KBM-7 (cell line): ENCODE measurements around the gene ZNF17.

Experiments used
- DNase-seq: peaks from one replicate; pipeline ENCODE4 v3.0.0-alpha.2; 2015
- in situ Hi-C: fragments of 300-500 bp; cut with MboI; formaldehyde crosslinking; loops from 2 replicates; pipeline ENCODE4 v1.14.3; 2020; ENCODE audit warnings: low sequenced_read_pairs, low pct_unique_long_range_greater_than_20kb, mixed read lengths

The ZNF17 gene

DNA sequence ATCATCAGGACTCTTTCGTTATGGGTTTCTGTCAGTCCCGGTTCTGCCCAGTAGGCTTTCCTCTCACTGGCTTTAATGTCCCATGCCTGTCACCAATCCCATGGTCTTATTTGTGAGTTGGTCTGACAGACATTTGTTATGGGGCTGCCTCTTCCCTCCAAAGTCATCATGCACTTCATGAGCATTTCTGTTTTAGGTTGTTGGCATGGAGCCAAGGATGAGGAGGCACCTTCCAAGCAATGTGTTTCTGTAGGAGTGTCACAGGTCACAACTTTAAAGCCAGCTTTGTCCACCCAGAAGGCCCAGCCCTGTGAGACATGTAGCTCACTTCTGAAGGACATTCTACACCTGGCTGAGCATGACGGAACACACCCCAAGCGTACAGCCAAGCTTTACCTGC, 8.5 kb downstream of the ZNF17 start:
- no peak for DNase-seq
- in situ Hi-C loops: no loop called here

DNA sequence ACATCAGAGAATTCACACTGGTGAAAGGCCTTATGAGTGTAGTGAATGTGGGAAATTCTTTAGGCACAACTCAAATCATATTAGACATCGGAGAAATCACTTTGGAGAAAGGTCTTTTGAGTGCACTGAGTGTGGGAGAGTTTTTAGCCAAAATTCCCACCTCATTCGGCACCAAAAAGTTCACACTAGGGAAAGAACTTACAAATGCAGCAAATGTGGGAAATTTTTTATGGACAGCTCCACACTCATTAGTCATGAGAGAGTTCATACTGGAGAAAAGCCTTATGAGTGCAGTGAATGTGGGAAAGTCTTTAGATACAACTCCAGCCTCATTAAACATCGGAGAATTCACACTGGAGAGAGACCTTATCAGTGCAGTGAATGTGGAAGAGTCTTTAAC, 10.1 kb downstream of the ZNF17 start:
- in situ Hi-C loops: no loop called here
- no peak for DNase-seq

DNA sequence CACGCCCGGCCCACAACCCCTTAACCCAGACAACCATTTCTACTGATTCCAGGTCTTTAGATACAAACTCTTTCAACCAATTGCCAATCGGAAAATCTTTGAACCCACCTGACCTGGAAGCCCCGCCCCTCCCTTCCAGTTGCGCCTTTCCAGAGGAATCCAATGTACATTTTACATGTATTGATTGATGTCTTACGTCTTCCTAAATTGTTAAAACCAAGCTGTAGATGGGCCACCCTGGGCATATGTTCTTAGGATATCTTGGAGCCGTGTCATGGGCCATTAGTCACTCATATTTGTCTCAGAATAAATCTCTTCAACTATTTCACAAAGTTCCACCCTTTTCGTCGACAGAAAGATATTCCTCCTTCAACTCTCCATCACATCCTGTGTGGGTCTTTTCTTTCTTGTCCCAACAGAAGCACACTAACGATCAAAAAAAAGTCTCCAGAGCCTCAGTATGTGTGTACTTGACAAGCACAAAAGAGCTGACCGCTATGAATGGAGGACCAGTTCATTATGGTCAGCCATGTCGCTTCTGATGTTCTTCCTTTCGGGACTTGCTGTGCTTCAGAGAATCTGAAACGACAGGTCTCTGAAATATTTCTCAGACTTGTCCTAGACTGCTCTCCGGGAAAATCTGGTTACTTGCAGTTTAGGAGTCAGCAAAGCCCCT, 23.6 kb downstream of the ZNF17 start:
- in situ Hi-C loops: no loop called here
- no peak for DNase-seq

DNA sequence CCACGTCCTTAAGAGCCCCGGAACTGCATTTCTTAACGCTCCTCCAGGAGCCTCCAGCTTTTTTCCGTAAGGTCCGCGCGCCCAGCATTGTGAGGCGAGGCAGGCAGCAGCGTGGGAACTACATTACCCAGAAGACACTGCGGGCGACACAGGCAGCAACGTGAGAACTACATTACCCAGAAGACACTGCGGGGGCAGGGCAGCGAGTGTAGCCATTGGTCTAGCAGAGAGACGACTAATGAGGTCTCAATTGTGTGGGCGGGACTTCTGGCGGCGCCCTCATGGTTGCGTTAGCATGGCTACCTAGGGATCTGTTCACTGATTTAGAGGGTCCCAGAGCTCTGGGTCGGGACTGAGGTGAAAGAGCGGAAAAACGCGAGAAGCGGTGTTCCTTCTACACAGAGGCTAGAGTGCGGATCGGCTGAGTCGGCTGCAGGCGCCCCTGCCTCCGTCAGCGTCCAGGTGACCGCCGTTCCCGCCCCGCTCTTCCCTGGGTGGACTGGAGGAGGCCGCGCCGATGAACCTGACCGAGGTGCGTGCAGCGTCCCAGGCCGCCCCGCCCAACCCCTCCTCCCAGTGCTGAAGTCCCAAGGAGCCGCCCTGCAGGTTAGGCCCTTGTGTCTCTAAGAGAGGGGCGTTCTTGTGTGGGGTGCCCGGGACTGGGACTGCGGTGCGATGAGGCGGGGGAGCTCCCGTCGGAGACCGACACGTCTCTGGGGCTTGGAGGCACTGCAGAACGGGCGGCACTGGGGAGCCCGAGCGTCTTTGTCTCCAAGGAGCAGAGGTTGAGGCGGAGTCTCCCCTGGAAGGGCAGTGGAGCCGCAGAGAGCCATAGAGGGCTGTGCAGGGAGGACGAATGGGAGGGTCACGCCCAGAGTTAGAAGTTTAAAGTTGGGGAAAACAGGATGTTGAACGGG, 24.4 kb downstream of the ZNF17 start, which contains the start of gene ZNF749:
ZNF749 (plus strand) TSS at position 264 of the 917 bp plus-strand sequence; CDS start at position 518, 254 bp downstream.
- in situ Hi-C loops: no loop called here
- peak; percentile 96 for DNase-seq

DNA sequence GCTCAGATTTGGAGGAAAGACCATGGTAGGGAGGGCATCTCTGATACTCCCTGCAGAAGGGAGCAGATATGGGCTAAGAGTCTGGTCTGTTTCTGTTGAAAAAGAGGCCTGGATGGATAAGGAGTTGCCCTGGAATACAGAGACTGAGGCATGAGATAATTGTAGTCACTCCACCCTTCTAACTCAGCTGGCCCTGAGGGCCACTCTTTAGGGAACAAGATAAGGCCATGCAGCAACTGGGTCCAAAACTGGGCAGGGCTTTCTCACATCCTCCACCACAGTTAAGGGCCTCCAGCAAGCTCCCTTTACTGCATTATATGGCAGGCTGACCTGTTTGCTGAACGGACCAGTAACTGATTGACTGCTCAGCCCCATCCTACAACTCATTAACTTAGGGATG, 25.5 kb downstream of the ZNF17 start:
- DNase-seq: no peak
- in situ Hi-C loops: no loop called here

DNA sequence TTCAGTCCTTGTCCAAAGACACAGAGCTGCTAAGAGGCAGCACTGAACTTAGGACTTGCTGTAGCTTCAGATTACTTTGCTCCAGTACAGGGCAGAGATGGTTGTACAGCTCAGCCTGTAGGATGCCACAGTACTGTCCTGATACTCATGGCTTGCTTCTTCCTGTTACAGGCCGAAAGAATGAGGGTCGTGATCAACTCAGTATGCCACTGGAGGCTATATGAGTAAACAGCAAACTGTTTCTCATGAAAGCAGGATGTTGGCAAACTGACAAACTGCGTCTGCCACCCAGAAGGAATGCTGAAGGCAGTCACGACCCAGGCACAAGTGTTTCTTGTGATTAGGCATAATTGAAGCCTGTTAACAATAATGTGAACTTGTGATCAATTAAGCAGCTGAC, 27.0 kb downstream of the ZNF17 start:
- no peak for DNase-seq
- in situ Hi-C loops: no loop called here

DNA sequence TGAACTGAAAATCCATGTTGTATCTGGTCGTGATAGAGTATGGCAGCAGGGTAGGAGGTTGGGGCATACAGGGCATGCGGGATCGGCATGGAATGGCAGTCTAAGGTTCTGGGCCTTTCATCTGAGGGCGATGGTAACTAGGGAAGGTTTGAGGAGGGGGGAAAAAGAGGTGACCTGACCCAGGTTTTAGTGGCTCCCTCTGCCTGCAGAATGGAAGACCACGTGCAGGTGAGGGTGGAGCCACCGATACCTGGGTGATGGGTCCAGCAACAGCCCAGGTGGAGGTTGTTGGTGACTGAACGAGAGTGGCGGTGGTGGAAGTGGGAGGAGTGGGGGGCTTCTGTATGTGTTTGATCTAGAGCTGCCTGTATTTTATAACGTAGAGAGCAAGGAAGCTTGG, 28.0 kb downstream of the ZNF17 start:
- in situ Hi-C loops: no loop called here
- no peak for DNase-seq

DNA sequence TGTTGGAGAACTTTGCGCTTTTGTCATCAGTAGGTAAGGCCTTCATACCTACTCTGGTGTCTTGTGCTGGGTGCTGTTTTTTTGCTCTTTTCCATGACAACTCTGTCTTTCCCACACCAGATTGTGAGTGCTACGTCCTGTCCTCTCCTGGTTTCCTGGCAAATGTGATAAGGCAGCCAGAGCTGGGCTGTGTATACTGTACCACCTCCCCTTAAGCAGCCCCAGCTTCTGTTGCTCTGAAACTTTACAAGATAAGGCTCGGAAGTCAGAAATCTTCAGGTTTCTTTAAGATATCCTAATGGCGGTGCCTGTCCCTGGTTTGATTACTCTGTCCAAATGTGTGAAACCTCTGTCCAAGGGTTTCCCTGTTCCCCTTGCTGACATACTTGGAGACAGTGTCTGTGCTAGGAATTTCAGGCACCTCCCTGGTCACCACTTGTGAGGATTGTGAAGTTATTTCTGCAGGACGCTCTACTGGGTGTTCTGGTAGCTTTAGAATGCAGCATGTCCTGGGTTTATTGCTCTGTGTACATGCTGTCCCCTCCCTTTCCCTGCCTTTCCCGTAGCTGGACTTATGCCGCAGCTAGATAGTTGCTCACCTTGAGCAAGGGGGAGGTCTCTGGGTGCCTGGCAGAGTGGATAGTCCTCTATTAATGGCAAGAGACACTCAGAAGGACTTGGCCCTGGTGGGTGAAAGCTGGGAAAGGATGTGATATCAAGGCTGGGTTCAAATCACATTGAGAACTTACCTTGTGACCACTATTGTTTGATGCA, 31.2 kb downstream of the ZNF17 start:
- in situ Hi-C loops: no loop called here

DNA sequence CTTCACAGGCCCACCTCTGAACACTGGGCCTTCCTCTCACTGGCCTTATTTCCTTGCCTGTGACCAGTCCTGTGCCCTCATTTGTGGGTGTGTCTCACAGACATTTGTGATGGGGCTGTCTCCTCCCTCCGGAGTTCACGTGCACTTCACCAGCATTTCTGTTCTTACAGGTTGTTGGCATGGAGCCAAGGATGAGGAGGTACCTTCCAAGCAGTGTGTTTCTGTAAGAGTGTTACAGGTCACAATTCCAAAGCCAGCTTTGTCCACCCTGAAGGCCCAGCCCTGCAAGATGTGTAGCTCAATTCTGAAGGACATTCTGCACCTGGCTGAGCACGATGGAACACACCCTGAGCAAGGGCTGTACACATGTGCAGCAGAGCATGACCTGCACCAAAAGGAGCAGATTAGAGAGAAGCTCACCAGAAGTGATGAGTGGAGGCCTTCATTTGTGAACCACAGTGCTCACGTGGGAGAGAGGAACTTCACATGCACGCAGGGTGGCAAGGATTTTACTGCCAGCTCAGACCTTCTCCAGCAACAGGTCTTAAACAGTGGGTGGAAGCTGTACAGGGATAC, 32.2 kb downstream of the ZNF17 start:
- in situ Hi-C loops: no loop called here
- DNase-seq: no peak

More for the DNA sequence above, 31.2 kb downstream of the ZNF17 start:
- no peak for DNase-seq

DNA sequence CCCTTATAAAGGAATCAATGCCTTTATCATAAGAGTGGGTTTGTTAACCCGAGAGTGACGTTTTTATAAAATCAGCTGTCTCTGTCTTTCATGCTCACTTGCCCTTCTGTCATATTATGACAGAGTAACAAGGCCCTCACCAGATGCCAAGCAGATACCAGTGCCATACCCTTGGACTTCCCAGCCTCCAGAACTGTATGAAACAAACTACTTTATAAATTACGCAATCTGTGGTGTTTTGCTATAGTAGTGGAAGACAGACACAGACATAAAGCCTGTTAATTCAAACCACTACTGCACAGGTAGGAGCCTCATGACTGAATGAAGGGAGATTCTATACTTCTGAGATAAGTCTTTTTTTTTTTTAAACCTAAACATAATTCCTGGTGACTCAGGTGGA, 41.3 kb downstream of the ZNF17 start:
- in situ Hi-C loops: no loop called here
- DNase-seq: no peak

DNA sequence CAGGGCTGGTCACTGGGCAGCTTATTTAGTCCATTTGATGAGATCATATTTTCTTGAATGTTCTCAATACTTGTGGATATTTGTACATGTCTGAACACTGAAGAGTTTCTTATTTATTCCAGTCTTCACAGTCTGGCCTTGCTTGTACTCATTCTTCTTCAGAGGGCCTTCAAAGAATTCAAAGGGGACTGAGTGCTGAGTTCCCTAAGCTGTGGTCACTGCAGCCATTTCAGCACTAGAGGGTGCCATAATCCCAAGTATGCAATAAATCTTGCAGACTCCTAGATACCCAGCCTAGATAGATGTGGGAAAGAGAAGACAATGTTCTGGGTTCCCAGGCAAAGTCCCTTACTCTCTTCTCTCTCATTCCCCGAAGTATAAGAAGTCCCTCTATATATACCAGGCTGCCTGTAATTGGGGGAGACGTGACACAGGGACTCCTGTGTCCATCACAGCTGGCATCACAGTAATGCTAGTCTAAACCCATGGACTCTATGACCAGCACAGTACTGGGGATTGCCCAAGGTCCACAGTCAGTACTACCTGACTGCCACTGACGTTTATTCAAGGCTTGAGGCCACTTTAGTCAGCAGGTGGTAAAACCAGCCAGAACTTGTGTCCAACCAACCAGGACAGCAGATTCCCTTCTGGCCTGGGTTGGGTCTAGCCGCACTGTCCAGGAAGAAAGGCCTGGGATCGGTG, 54.9 kb downstream of the ZNF17 start:
- DNase-seq: peak; percentile 73
- in situ Hi-C loops: no loop called here

DNA sequence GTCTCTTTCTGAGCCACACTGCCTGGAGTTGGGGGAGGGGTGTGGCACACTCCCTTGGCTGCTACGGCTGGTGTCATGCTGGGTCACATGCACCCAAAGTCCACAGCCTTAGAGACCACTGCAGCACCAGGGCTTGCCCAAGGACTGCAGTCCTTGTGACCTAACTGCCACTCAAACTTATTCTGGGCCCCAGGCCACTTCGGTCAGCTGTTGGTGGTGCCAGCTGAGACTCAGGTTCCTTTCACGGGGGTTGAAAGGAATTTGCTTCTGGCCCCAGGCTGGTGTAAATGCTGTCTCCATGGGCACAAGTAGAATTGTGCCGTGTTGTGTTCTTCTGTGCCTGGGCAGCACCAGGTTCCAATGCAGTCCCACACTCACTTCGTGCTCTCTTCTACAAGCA, 55.5 kb downstream of the ZNF17 start:
- in situ Hi-C loops: no loop called here
- no peak for DNase-seq
